H9 (cell line): ENCODE measurements around the gene ALCAM. TPM values are rescaled to one million over a fixed set of nuclear protein-coding genes. Genes with fewer than 3 reads are reported as not detected.

Experiments used
- DNase-seq: peaks from one replicate; pipeline ENCODE4 v3.0.0-alpha.2; 2017
- H2AFZ ChIP-seq: one replicate; pipeline ENCODE4 v1.6.1; 2013; ENCODE audit warnings: mild to moderate bottlenecking, low read length, control low read depth, moderate library complexity
- H2AK5ac ChIP-seq: 2 replicates; pipeline ENCODE4 v1.6.1; 2013; ENCODE audit warnings: low read length, control low read depth, mixed read lengths; ENCODE audit not compliant: insufficient read length
- H2BK120ac ChIP-seq: one replicate; pipeline ENCODE4 v1.6.1; 2013; ENCODE audit warnings: low read depth, mild to moderate bottlenecking, low read length, control low read depth, inconsistent platforms; ENCODE audit not compliant: poor library complexity, severe bottlenecking
- H2BK12ac ChIP-seq: 2 replicates; pipeline ENCODE4 v1.6.1; 2013; ENCODE audit warnings: low read length, control low read depth, mixed read lengths, low read depth; ENCODE audit not compliant: insufficient read length
- H2BK15ac ChIP-seq: 2 replicates; pipeline ENCODE4 v1.6.1; 2013; ENCODE audit warnings: low read depth, low read length, control low read depth
- H2BK20ac ChIP-seq: one replicate; pipeline ENCODE4 v1.6.1; 2013; ENCODE audit warnings: low read depth, mild to moderate bottlenecking, low read length, control low read depth, inconsistent platforms; ENCODE audit not compliant: poor library complexity, severe bottlenecking
- H2BK5ac ChIP-seq: 2 replicates; pipeline ENCODE4 v1.6.1; 2013; ENCODE audit warnings: low read length, control low read depth, mixed read lengths; ENCODE audit not compliant: insufficient read length
- H3K14ac ChIP-seq: 2 replicates; pipeline ENCODE4 v1.6.1; 2013; ENCODE audit warnings: low read length, control low read depth; ENCODE audit not compliant: insufficient read depth
- H3K18ac ChIP-seq: 2 replicates; pipeline ENCODE4 v1.6.1; 2013; ENCODE audit warnings: low read depth, mild to moderate bottlenecking, mixed read lengths, low read length, control low read depth; ENCODE audit not compliant: insufficient read length
- H3K23ac ChIP-seq: 2 replicates; pipeline ENCODE4 v1.6.1; 2013; ENCODE audit warnings: low read length, control low read depth, mixed read lengths, low read depth; ENCODE audit not compliant: insufficient read length
- H3K23me2 ChIP-seq: 2 replicates; pipeline ENCODE4 v1.6.1; 2013; ENCODE audit warnings: low read depth, mild to moderate bottlenecking, mixed read lengths, low read length, control low read depth; ENCODE audit not compliant: insufficient read length, poor library complexity, severe bottlenecking
- H3K27ac ChIP-seq: 2 replicates; pipeline ENCODE4 v1.5.1; 2013; ENCODE audit warnings: low read length, control low read depth, mixed read lengths, low read depth; ENCODE audit not compliant: insufficient read length
- H3K27me3 ChIP-seq: 2 replicates; pipeline ENCODE4 v1.6.1; 2013; ENCODE audit warnings: low read length, control low read depth, inconsistent platforms; ENCODE audit not compliant: insufficient read depth
- H3K4ac ChIP-seq: 2 replicates; pipeline ENCODE4 v1.6.1; 2013; ENCODE audit warnings: low read depth, mild to moderate bottlenecking, control low read depth, inconsistent platforms, low read length, moderate library complexity
- H3K4me1 ChIP-seq: 2 replicates; pipeline ENCODE4 v1.6.1; 2013; ENCODE audit warnings: low read length, control low read depth, inconsistent platforms; ENCODE audit not compliant: insufficient read depth
- H3K4me2 ChIP-seq: 2 replicates; pipeline ENCODE4 v1.6.1; 2013; ENCODE audit warnings: low read length, control low read depth, mixed read lengths; ENCODE audit not compliant: insufficient read length, insufficient read depth
- H3K56ac ChIP-seq: 2 replicates; pipeline ENCODE4 v1.6.1; 2013; ENCODE audit warnings: low read depth, mild to moderate bottlenecking, mixed read lengths, low read length, control low read depth; ENCODE audit not compliant: insufficient read length
- H3K79me1 ChIP-seq: 2 replicates; pipeline ENCODE4 v1.6.1; 2013; ENCODE audit warnings: low read depth, mild to moderate bottlenecking, moderate library complexity, low read length, control low read depth, inconsistent platforms; ENCODE audit not compliant: insufficient read depth, poor library complexity, severe bottlenecking
- H3K79me2 ChIP-seq: 2 replicates; pipeline ENCODE4 v1.6.1; 2013; ENCODE audit warnings: low read length, control low read depth, inconsistent platforms; ENCODE audit not compliant: insufficient read depth
- H3K9ac ChIP-seq: 2 replicates; pipeline ENCODE4 v1.6.1; 2013; ENCODE audit warnings: low read length, control low read depth, mixed read lengths; ENCODE audit not compliant: insufficient read length; ENCODE audit errors: extremely low read depth
- H3K9me3 ChIP-seq: one replicate; pipeline ENCODE4 v1.6.1; 2013; ENCODE audit warnings: low read depth, low read length, inconsistent platforms; ENCODE audit not compliant: control insufficient read depth
- H3T11ph ChIP-seq: one replicate; pipeline ENCODE4 v1.6.1; 2013; ENCODE audit warnings: mild to moderate bottlenecking, low read length, control low read depth, inconsistent platforms
- H4K20me1 ChIP-seq: one replicate; pipeline ENCODE4 v1.6.1; 2013; ENCODE audit not compliant: control insufficient read depth, insufficient read length, insufficient read depth
- H4K5ac ChIP-seq: 2 replicates; pipeline ENCODE4 v1.6.1; 2013; ENCODE audit warnings: low read depth, mild to moderate bottlenecking, mixed read lengths, low read length, control low read depth; ENCODE audit not compliant: insufficient read length
- H4K8ac ChIP-seq: replicated peaks from 2 replicates; pipeline ENCODE4 v1.6.1; 2013; ENCODE audit warnings: low read length, control low read depth, mixed read lengths, low read depth; ENCODE audit not compliant: insufficient read length
- H4K91ac ChIP-seq: 2 replicates; pipeline ENCODE4 v1.6.1; 2013; ENCODE audit warnings: low read depth, mild to moderate bottlenecking, moderate library complexity, mixed read lengths, low read length, control low read depth; ENCODE audit not compliant: insufficient read length
- H3K27ac Mint-ChIP-seq, 3 experiments: 2 replicates in 2 of 3; 3 replicates in 1 of 3; pipeline ENCODE4 v1.8.0; 2020 to 2021; ENCODE audit warnings: mixed read lengths in 3 of 3, mild to moderate bottlenecking in 1 of 3, moderate library complexity in 1 of 3
- H3K27me3 Mint-ChIP-seq: 2 replicates; pipeline ENCODE4 v1.8.0; 2021; ENCODE audit warnings: low read depth, mild to moderate bottlenecking, moderate library complexity, mixed read lengths
- H3K36me3 Mint-ChIP-seq, 3 experiments: 2 replicates in 2 of 3; 3 replicates in 1 of 3; pipeline ENCODE4 v1.8.0; 2020 to 2021; ENCODE audit warnings: low read depth in 3 of 3, mixed read lengths in 3 of 3; ENCODE audit not compliant: insufficient read depth in 1 of 3
- H3K4me1 Mint-ChIP-seq, 2 experiments: 2 replicates each; pipeline ENCODE4 v1.8.0; 2020; ENCODE audit warnings: mixed read lengths in 2 of 2
- H3K4me3 Mint-ChIP-seq, 2 experiments: 2 replicates in 1 of 2; 3 replicates in 1 of 2; pipeline ENCODE4 v1.8.0; 2020 to 2021; ENCODE audit warnings: mild to moderate bottlenecking in 2 of 2, mixed read lengths in 2 of 2, moderate library complexity in 1 of 2
- H3K9me3 Mint-ChIP-seq, 2 experiments: 2 replicates in 1 of 2; 3 replicates in 1 of 2; pipeline ENCODE4 v1.8.0; 2020; ENCODE audit warnings: mild to moderate bottlenecking in 2 of 2, mixed read lengths in 2 of 2, moderate library complexity in 1 of 2
- WGBS: extraction: QIAGEN DNeasy Blood & Tissue Kit; methylation state at CpG from one replicate; pipeline ENCODE4 v1.1.7; 2013; ENCODE audit warnings: missing lambda C conversion rate, low lambda C conversion rate, mixed read lengths; ENCODE audit not compliant: insufficient read length; ENCODE audit errors: extremely low coverage; 5-methylcytosine and 5-hydroxymethylcytosine counted together
- total RNA-seq: library from RNA; stranded (reverse); gene quantifications from 2 replicates; pipeline ENCODE4 v1.2.1, GENCODE V29; 2021
- TF ChIP-seq, protein P1 (sequence below): fragments of 200-600 bp; sonication (generic); conservative IDR thresholded peaks from 3 replicates; pipeline ENCODE4 v1.8.0; 2021; ENCODE audit warnings: antibody characterized with exemption, mild to moderate bottlenecking

The ALCAM gene
- total RNA-seq, 1 experiment from 2014 or later, result 43.7 TPM

DNA sequence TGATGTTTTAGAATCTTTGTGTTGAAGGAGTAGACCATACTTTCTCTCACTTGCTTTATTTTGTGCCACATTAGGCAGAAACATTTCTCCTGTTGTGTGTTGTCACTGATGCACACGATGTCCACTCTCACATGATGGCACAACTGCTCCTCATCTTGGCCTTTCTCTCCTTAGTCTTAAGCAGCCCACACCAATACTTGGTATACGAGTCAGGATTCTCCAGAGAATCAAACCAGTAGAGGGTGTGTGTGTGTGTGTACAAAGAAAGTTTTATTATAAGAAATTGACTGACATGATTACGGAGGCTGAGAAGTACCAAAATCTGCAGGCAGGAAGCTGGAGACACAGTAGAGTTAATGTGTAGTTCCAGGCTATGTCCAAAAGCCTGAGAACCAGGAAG lies 187.1 kb downstream of the ALCAM start:
- no peak overlapping the region for H4K5ac ChIP-seq
- Mint-ChIP-seq H3K27me3 (no peaks in the 10 kb centered on the region), H3K9me3 (no peaks in the 10 kb centered on the region), H3K4me3 (no peak overlapping the region), H3K4me1 (no peaks in the 10 kb centered on the region), H3K27ac (no peak overlapping the region), H3K36me3 (peaks cover 5 to 30% (median 17%) of the 10 kb centered on the region in 3 experiments)
- no peaks in the 10 kb centered on the region for H3K23me2 ChIP-seq
- no peak overlapping the region for H3K4ac ChIP-seq
- H3T11ph ChIP-seq, result no peak overlapping the region
- no peak overlapping the region for H2BK120ac ChIP-seq
- no peak overlapping the region for H3K14ac ChIP-seq
- no peak overlapping the region for H3K23ac ChIP-seq
- H4K8ac ChIP-seq, result no peak overlapping the region
- no peak overlapping the region for H3K18ac ChIP-seq
- no peak overlapping the region for H3K27ac ChIP-seq
- H2BK20ac ChIP-seq, result no peak overlapping the region
- no peaks in the 10 kb centered on the region for H3K79me1 ChIP-seq
- H2AK5ac ChIP-seq, result no peak overlapping the region
- H4K91ac ChIP-seq, result no peak overlapping the region
- H3K4me1 ChIP-seq, result no peaks in the 10 kb centered on the region
- H2AFZ ChIP-seq, result no peak overlapping the region
- no peaks in the 10 kb centered on the region for H3K9me3 ChIP-seq
- TF ChIP-seq, protein P1, sequence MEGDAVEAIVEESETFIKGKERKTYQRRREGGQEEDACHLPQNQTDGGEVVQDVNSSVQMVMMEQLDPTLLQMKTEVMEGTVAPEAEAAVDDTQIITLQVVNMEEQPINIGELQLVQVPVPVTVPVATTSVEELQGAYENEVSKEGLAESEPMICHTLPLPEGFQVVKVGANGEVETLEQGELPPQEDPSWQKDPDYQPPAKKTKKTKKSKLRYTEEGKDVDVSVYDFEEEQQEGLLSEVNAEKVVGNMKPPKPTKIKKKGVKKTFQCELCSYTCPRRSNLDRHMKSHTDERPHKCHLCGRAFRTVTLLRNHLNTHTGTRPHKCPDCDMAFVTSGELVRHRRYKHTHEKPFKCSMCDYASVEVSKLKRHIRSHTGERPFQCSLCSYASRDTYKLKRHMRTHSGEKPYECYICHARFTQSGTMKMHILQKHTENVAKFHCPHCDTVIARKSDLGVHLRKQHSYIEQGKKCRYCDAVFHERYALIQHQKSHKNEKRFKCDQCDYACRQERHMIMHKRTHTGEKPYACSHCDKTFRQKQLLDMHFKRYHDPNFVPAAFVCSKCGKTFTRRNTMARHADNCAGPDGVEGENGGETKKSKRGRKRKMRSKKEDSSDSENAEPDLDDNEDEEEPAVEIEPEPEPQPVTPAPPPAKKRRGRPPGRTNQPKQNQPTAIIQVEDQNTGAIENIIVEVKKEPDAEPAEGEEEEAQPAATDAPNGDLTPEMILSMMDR, result no peak
- WGBS, result no CpG with 5 or more reads among the region's 3 CpGs
- H3K9ac ChIP-seq, result no peak overlapping the region
- no peaks in the 10 kb centered on the region for H4K20me1 ChIP-seq
- H2BK5ac ChIP-seq, result no peak overlapping the region
- H2BK12ac ChIP-seq, result no peak overlapping the region
- DNase-seq, result no peak
- no peak overlapping the region for H3K4me2 ChIP-seq
- H2BK15ac ChIP-seq, result no peak overlapping the region
- H3K56ac ChIP-seq, result no peak overlapping the region
- H3K79me2 ChIP-seq, result no peaks in the 10 kb centered on the region; the same call in 1 of the 2 replicates
- H3K27me3 ChIP-seq, result no peaks in the 10 kb centered on the region
